BLaER1 (cell line): ENCODE data around the gene GPR61.

ENCODE experiments used
- H3K27ac ChIP-seq: shearing (Covaris generic); formaldehyde crosslinking; 2 replicates; pipeline ENCODE4 v1.8.1; 2022
- H3K27me3 ChIP-seq: shearing (Covaris generic); formaldehyde crosslinking; 2 replicates; pipeline ENCODE4 v1.8.1; 2022
- H3K36me3 ChIP-seq: shearing (Covaris generic); formaldehyde crosslinking; 2 replicates; pipeline ENCODE4 v1.8.1; 2022
- H3K4me1 ChIP-seq: shearing (Covaris generic); formaldehyde crosslinking; 2 replicates; pipeline ENCODE4 v1.8.1; 2022
- H3K4me2 ChIP-seq: shearing (Covaris generic); formaldehyde crosslinking; 2 replicates; pipeline ENCODE4 v1.8.1; 2022
- H3K4me3 ChIP-seq: shearing (Covaris generic); formaldehyde crosslinking; 2 replicates; pipeline ENCODE4 v1.8.1; 2022
- H3K9ac ChIP-seq: shearing (Covaris generic); formaldehyde crosslinking; 2 replicates; pipeline ENCODE4 v1.8.1; 2022
- H3K9me3 ChIP-seq: shearing (Covaris generic); formaldehyde crosslinking; 2 replicates; pipeline ENCODE4 v1.8.1; 2022
- H4K20me1 ChIP-seq: shearing (Covaris generic); formaldehyde crosslinking; 2 replicates; pipeline ENCODE4 v1.8.1; 2022
- Cebpa-rat ChIP-seq: shearing (Covaris generic); IDR thresholded peaks from 2 replicates; pipeline ENCODE4 v1.8.1; 2022

GPR61 gene

GRCh38 chr1:109546311-109547109 is 6.8 kb downstream of the GPR61 start:
- Histone ChIP-seq H3K9me3 (no peaks in the 10 kb centered on the region), H3K27ac (peak overlapping the region; percentile 95), H3K4me2 (peak overlapping the region; percentile 95), H4K20me1 (peaks cover 27% of the 10 kb centered on the region), H3K4me1 (peaks cover 32% of the 10 kb centered on the region), H3K27me3 (no peaks in the 10 kb centered on the region), H3K36me3 (no peaks in the 10 kb centered on the region), H3K4me3 (peak overlapping the region; percentile 89), H3K9ac (peak overlapping the region; percentile 92)
- no peak for TF ChIP-seq Cebpa-rat

- Histone ChIP-seq H3K27me3 (no peaks in the 10 kb centered on the region), H4K20me1 (peaks cover 39% of the 10 kb centered on the region), H3K36me3 (0 out of 2 replicates have a peak, but pooled peaks cover 5% of the 10 kb centered on the region), H3K9ac (peak overlapping the region; percentile 92), H3K27ac (peak overlapping the region; percentile 95), H3K9me3 (no peaks in the 10 kb centered on the region), H3K4me3 (peak overlapping the region; percentile 89), H3K4me1 (peaks cover 32% of the 10 kb centered on the region), H3K4me2 (peak overlapping the region; percentile 95)
- no peak for TF ChIP-seq Cebpa-rat
Observed at GRCh38 chr1:109547463-109548320, 8.0 kb downstream of the GPR61 start.

- Histone ChIP-seq H3K27ac (peak within 1 kb of the TSS; percentile 95), H3K4me2 (peak within 1 kb of the TSS; percentile 95), H3K9me3 (peaks cover 3% of the 10 kb centered on the region; the same call in 1 of the 2 replicates), H3K27me3 (no peaks in the 10 kb centered on the region), H3K4me1 (peaks cover 32% of the 10 kb centered on the region), H3K9ac (peak within 1 kb of the TSS; percentile 92), H4K20me1 (peaks cover 46% of the 10 kb centered on the region), H3K36me3 (peaks cover 8% of the 10 kb centered on the region), H3K4me3 (peak within 1 kb of the TSS; percentile 89)
- no peak for TF ChIP-seq Cebpa-rat
Observed at GRCh38 chr1:109548321-109549267, 8.9 kb downstream of the GPR61 start, which contains the start of gene GNAI3. TSS of gene GNAI3 (plus strand) at chr1:109548615. CDS start at chr1:109548721, 106 bp downstream.

GRCh38 chr1:109556563-109556962 is 16.9 kb downstream of the GPR61 start:
- no peak overlapping the region for H3K9ac ChIP-seq
- H3K27ac ChIP-seq: no peak overlapping the region
- peaks cover 22% of the 10 kb centered on the region for H3K4me1 ChIP-seq
- peak overlapping the region; percentile 53 for H3K4me2 ChIP-seq
- peaks cover 21% of the 10 kb centered on the region for H3K36me3 ChIP-seq
- H3K9me3 ChIP-seq: peaks cover 9% of the 10 kb centered on the region; the same call in 1 of the 2 replicates
- peaks cover 98% of the 10 kb centered on the region for H4K20me1 ChIP-seq
- TF ChIP-seq Cebpa-rat: no peak
- no peaks in the 10 kb centered on the region for H3K27me3 ChIP-seq
- H3K4me3 ChIP-seq: no peak overlapping the region

GRCh38 chr1:109557520-109557919 is 17.8 kb downstream of the GPR61 start:
- Histone ChIP-seq H3K36me3 (peaks cover 16% of the 10 kb centered on the region), H3K9ac (no peak overlapping the region), H3K9me3 (peaks cover 9% of the 10 kb centered on the region; the same call in 1 of the 2 replicates), H3K4me1 (peaks cover 27% of the 10 kb centered on the region), H3K27me3 (no peaks in the 10 kb centered on the region), H4K20me1 (peaks cover 98% of the 10 kb centered on the region), H3K4me3 (no peak overlapping the region), H3K27ac (no peak overlapping the region), H3K4me2 (no peak overlapping the region)
- no peak for TF ChIP-seq Cebpa-rat

GRCh38 chr1:109559995-109560394 is 20.3 kb downstream of the GPR61 start:
- H3K4me2 ChIP-seq: no peak overlapping the region

GRCh38 chr1:109564194-109564878 is 24.7 kb downstream of the GPR61 start:
- no peak overlapping the region for H3K27ac ChIP-seq
- H3K4me3 ChIP-seq: no peak overlapping the region
- H3K27me3 ChIP-seq: no peaks in the 10 kb centered on the region
- no peaks in the 10 kb centered on the region for H3K9me3 ChIP-seq
- H3K9ac ChIP-seq: no peak overlapping the region
- no peak overlapping the region for H3K4me2 ChIP-seq
- H4K20me1 ChIP-seq: peaks cover 100% of the 10 kb centered on the region
- H3K4me1 ChIP-seq: peaks cover 34% of the 10 kb centered on the region
- H3K36me3 ChIP-seq: no peaks in the 10 kb centered on the region
- TF ChIP-seq Cebpa-rat: no peak

More at GRCh38 chr1:109559995-109560394, 20.3 kb downstream of the GPR61 start:
- H3K27ac ChIP-seq: no peak overlapping the region
- H3K4me3 ChIP-seq: no peak overlapping the region
- H3K9ac ChIP-seq: no peak overlapping the region
- H4K20me1 ChIP-seq: peaks cover 100% of the 10 kb centered on the region
- peaks cover 4% of the 10 kb centered on the region; the same call in 1 of the 2 replicates for H3K36me3 ChIP-seq
- no peaks in the 10 kb centered on the region for H3K9me3 ChIP-seq
- no peak for TF ChIP-seq Cebpa-rat
- H3K4me1 ChIP-seq: peaks cover 38% of the 10 kb centered on the region
- H3K27me3 ChIP-seq: no peaks in the 10 kb centered on the region

- peaks cover 98% of the 10 kb centered on the region for H4K20me1 ChIP-seq
- H3K9ac ChIP-seq: no peak overlapping the region
- no peak overlapping the region for H3K27ac ChIP-seq
- H3K36me3 ChIP-seq: no peaks in the 10 kb centered on the region
- H3K4me3 ChIP-seq: no peak overlapping the region
- no peaks in the 10 kb centered on the region for H3K27me3 ChIP-seq
- H3K4me2 ChIP-seq: no peak overlapping the region
- H3K9me3 ChIP-seq: no peaks in the 10 kb centered on the region
- no peak for TF ChIP-seq Cebpa-rat
- peaks cover 34% of the 10 kb centered on the region for H3K4me1 ChIP-seq
Observed at GRCh38 chr1:109565241-109565640, 25.6 kb downstream of the GPR61 start.
